GM13977 (cell line): ENCODE results near the gene STARD3.

ENCODE experiments used
- DNase-seq: peaks from one replicate; pipeline ENCODE4 v3.0.0; 2012; ENCODE audit warnings: low spot score
- in situ Hi-C: fragments of 300-500 bp; cut with MboI; formaldehyde crosslinking; loops from one replicate; pipeline ENCODE4 v1.12.0; 2022; ENCODE audit warnings: low sequenced_read_pairs, low pct_unique_long_range_greater_than_20kb, mixed read lengths, inconsistent platforms; ENCODE audit not compliant: unreplicated experiment
- TF ChIP-seq, protein P1 (sequence below): IDR thresholded peaks from 2 replicates; pipeline ENCODE4 v1.5.1; 2012; ENCODE audit warnings: mild to moderate bottlenecking, control low read depth; ENCODE audit not compliant: insufficient read depth; ENCODE audit errors: extremely low read depth, missing control alignments

The STARD3 gene

GRCh38 chr17:39627047-39627711 is 9.8 kb upstream of the STARD3 start:
- DNase-seq, result no peak
- TF ChIP-seq, protein P1, sequence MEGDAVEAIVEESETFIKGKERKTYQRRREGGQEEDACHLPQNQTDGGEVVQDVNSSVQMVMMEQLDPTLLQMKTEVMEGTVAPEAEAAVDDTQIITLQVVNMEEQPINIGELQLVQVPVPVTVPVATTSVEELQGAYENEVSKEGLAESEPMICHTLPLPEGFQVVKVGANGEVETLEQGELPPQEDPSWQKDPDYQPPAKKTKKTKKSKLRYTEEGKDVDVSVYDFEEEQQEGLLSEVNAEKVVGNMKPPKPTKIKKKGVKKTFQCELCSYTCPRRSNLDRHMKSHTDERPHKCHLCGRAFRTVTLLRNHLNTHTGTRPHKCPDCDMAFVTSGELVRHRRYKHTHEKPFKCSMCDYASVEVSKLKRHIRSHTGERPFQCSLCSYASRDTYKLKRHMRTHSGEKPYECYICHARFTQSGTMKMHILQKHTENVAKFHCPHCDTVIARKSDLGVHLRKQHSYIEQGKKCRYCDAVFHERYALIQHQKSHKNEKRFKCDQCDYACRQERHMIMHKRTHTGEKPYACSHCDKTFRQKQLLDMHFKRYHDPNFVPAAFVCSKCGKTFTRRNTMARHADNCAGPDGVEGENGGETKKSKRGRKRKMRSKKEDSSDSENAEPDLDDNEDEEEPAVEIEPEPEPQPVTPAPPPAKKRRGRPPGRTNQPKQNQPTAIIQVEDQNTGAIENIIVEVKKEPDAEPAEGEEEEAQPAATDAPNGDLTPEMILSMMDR, result no peak
- in situ Hi-C loops, result loop anchor here (10.0 kb wide), 1 partner anchor 128 kb away; no protein-coding TSS in a partner anchor

DNA sequence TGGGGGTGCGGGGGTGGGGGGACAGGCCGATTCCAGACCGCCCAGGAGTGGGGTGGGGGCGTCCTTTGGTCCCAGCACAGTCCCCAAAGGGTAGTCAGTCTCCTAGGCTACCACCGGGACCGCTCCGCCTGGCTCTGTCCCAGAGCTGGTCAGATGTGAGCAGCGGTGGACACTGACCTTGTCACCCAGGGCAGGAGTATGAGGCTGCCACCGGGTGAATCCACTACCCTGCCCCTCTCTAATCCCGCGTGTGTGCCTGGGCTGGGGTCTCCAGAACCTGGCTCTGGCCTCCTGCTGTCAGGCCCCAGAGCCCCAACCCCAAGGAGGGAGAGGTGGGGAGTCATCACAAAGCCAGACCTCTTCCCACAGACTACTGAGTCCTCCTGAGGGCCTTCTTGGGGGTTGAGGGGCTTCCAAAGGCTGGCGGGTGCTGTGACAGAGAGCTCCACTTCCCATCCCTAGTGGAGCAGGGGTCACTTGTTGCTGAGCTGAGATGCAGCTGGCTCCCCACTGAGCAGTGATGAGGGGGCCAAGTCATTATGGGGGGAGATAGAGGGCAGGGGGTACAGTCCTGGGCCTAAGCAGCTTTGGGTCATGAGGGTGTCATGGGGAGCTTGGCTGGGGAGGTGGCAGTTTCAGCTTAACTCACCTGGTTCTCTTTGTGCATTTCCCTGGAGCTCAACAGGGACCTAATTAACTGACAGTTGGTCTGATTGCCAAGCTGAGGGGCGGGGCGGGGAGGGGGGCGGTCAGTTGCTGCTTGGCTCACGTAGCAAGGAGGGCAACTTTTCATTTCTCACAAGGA is 9.0 kb upstream of the STARD3 start:
- DNase-seq, result no peak
- TF ChIP-seq, protein P1, result no peak
- in situ Hi-C loops, result loop anchor here (10.0 kb wide), 1 partner anchor 127 kb away; no protein-coding TSS in a partner anchor

- TF ChIP-seq, protein P1, result no peak
- DNase-seq, result no peak
- in situ Hi-C loops, result loop anchor here (10.0 kb wide), 1 partner anchor 126 kb away; no protein-coding TSS in a partner anchor
Observed at GRCh38 chr17:39628655-39629493, 8.1 kb upstream of the STARD3 start.

DNA sequence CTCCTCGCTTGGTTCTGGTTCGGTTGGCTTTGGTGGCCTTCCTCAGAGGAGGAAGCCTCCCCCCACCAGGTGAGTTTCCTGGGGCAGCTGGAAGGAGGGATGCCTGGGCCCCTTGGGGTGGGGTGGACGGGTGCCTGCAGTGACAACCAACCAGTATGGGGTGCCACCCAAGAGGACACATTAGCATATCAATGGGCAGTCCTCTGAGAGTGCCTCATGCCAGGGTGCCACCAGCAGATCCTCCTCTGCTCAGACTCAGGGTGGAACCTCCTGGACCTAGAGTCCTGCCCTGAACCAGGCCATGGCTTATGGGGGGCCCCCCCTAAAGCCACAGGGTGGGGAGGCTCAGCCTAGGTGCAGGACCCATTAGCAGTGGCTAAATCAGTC is 7.5 kb upstream of the STARD3 start:
- in situ Hi-C loops, result loop anchor here (10.0 kb wide), 1 partner anchor 125 kb away; no protein-coding TSS in a partner anchor
- no peak for DNase-seq
- TF ChIP-seq, protein P1, result no peak

- TF ChIP-seq, protein P1, result no peak
- in situ Hi-C loops, result loop anchor here (10.0 kb wide), 2 partner anchors 125 to 345 kb away; no protein-coding TSS in a partner anchor
- no peak for DNase-seq
Observed at GRCh38 chr17:39629898-39630297, 7.0 kb upstream of the STARD3 start.

DNA sequence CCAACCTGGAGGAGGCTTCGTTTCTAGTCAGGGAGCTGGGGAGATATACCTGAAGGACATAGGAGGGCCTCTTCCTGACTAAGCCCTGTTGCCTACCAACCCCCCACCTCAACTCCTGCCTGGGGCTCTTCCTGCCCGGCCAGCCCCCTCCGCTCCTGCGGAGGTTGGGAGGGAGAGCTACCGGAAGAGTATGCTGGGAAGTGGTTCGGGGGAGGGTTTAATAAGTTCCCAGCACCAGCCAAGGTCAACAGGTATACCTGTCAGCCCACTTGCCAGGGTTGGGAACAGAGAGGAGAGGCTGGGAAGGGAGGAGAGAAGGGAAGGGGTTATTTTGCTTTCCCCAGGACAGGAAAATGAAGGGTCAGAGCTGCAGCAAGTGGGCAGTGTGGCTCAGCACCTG is 5.5 kb upstream of the STARD3 start:
- TF ChIP-seq, protein P1, result no peak
- no peak for DNase-seq
- in situ Hi-C loops, result loop anchor here (10.0 kb wide), 1 partner anchor 343 kb away; no protein-coding TSS in a partner anchor
